HepG2 (cell line): ENCODE results near the gene PTPRCAP. TPM values are rescaled to one million over a fixed set of nuclear protein-coding genes. Genes with fewer than 3 reads are reported as not detected.
A peak's percentile ranks its signal among the peaks of the same experiment; 100 is the strongest.

ENCODE experiments used
- ATAC-seq: fragments of 200-7000 bp; cut with Tn5 transposase; 3 replicates; pipeline ENCODE4 v1.9.1; 2020; ENCODE audit warnings: mild to moderate bottlenecking, moderate library complexity
- BruUV-seq: library from RNA; stranded (reverse); fragments of 400-500 nt; replicated peaks from 2 replicates; lab custom pipeline; 2021; lab: Mats Ljungman, UMichigan
- CTCF ChIA-PET: fragments of 300-600 bp; formaldehyde crosslinking; extraction: SDS; loops from one replicate; lab custom pipeline; 2021; ENCODE audit warnings: low total read pairs, inconsistent platforms, low intra/inter-chr PET ratio; lab: Yijun Ruan, JAX
- POLR2A ChIA-PET: fragments of 350-600 bp; sonication (Branson Sonifier 250); formaldehyde crosslinking; loops from one replicate; lab custom pipeline; 2020; ENCODE audit warnings: antibody characterized with exemption, inconsistent platforms; lab: Yijun Ruan, JAX
- DNase-seq: peaks from one replicate; pipeline ENCODE4 v3.0.0-alpha.2; 2015; ENCODE audit warnings: low spot score
- FAIRE-seq: peaks from 3 replicates; lab custom pipeline; 2011; peaks lifted over from hg19 to GRCh38; lab: Jason Lieb, UNC
- H2AFZ ChIP-seq: one replicate; pipeline ENCODE4 v1.6.1; 2011; ENCODE audit warnings: low read length, inconsistent platforms
- H3K27ac ChIP-seq: fragments of 300-600 bp; 3 replicates; pipeline ENCODE4 v1.8.0; 2011; ENCODE audit warnings: mixed run types, mild to moderate bottlenecking, mixed read lengths, low read length, inconsistent platforms; ENCODE audit not compliant: insufficient read depth; ENCODE audit errors: extremely low read length
- H3K27me3 ChIP-seq, 2 experiments: fragments of 200-600 bp in 1 of 2; 2 replicates in 1 of 2; 3 replicates in 1 of 2; pipeline versions ENCODE4 v1.6.0 to v1.8.0; 2011; ENCODE audit warnings: low read length in 2 of 2, mild to moderate bottlenecking in 2 of 2, moderate library complexity in 2 of 2, inconsistent platforms in 1 of 2; ENCODE audit not compliant: insufficient read depth in 2 of 2, control insufficient read depth in 1 of 2
- H3K36me3 ChIP-seq, 2 experiments: fragments of 200-600 bp in 1 of 2; replicated peaks in 1 of 2; 2 replicates in 1 of 2; 3 replicates in 1 of 2; pipeline versions ENCODE4 v1.5.1 to v1.8.0; 2011; ENCODE audit warnings: low read length in 2 of 2, inconsistent platforms in 1 of 2; ENCODE audit not compliant: insufficient read depth in 2 of 2, control insufficient read depth in 1 of 2
- H3K4me1 ChIP-seq: 2 replicates; pipeline ENCODE4 v1.5.1; 2012; ENCODE audit warnings: low read length, inconsistent platforms; ENCODE audit not compliant: insufficient read depth
- H3K4me2 ChIP-seq: 2 replicates; pipeline ENCODE4 v1.6.0; 2011; ENCODE audit warnings: low read depth, low read length, inconsistent platforms
- H3K4me3 ChIP-seq, 3 experiments: fragments of 200-600 bp in 1 of 3; sonication (generic), shearing (Covaris generic) in 1 of 3; replicated peaks in 1 of 3; 2 replicates each; pipeline ENCODE4 v1.5.1; 2011 to 2016; ENCODE audit warnings: low read length in 3 of 3, inconsistent platforms in 2 of 3, low read depth in 2 of 3, mild to moderate bottlenecking in 2 of 3, control low read depth in 1 of 3, mixed read lengths in 1 of 3; ENCODE audit not compliant: insufficient read depth in 1 of 3
- H3K79me2 ChIP-seq: one replicate; pipeline ENCODE4 v1.6.1; 2011; ENCODE audit warnings: low read length, inconsistent platforms; ENCODE audit not compliant: insufficient read depth
- H3K9ac ChIP-seq: 2 replicates; pipeline ENCODE4 v1.6.0; 2011; ENCODE audit warnings: mild to moderate bottlenecking, low read depth, low read length, inconsistent platforms; ENCODE audit not compliant: insufficient read depth
- H3K9me3 ChIP-seq: 2 replicates; pipeline ENCODE4 v1.5.1; 2012; ENCODE audit warnings: mild to moderate bottlenecking, low read length
- H4K20me1 ChIP-seq: 2 replicates; pipeline ENCODE4 v1.6.0; 2011; ENCODE audit warnings: inconsistent platforms, mild to moderate bottlenecking, low read length, moderate library complexity; ENCODE audit not compliant: insufficient read depth
- ARNTL ChIP-seq: sonication (generic); formaldehyde crosslinking; IDR thresholded peaks from 2 replicates; pipeline ENCODE4 v1.4.0; 2020; ENCODE audit warnings: mild to moderate bottlenecking, missing genetic modification reagents
- BHLHE40 ChIP-seq: IDR thresholded peaks from 2 replicates; pipeline ENCODE4 v1.6.1; 2011; ENCODE audit warnings: low read length, improper control_type of control experiment
- CHCHD3 ChIP-seq: sonication (generic); formaldehyde crosslinking; IDR thresholded peaks from 2 replicates; pipeline ENCODE4 v1.8.0; 2022; ENCODE audit warnings: mild to moderate bottlenecking, missing genetic modification reagents, moderate library complexity
- FOXK1 ChIP-seq: sonication (generic); formaldehyde crosslinking; IDR thresholded peaks from 2 replicates; pipeline ENCODE4 v1.4.0; 2020; ENCODE audit warnings: low read depth, missing genetic modification reagents, borderline replicate concordance
- HNRNPL ChIP-seq: fragments of 200-400 bp; formaldehyde crosslinking; IDR thresholded peaks from 2 replicates; pipeline ENCODE4 v1.6.1; 2017; ENCODE audit warnings: mild to moderate bottlenecking, low read depth, low read length
- KDM5B ChIP-seq: sonication (generic); formaldehyde crosslinking; IDR thresholded peaks from 2 replicates; pipeline ENCODE4 v1.4.0; 2020; ENCODE audit warnings: missing genetic modification reagents, mild to moderate bottlenecking, borderline replicate concordance
- MEIS1 ChIP-seq: sonication (generic); formaldehyde crosslinking; IDR thresholded peaks from 2 replicates; pipeline ENCODE4 v1.9.0; 2021; ENCODE audit warnings: mild to moderate bottlenecking, missing genetic modification reagents, moderate library complexity, borderline replicate concordance
- TARDBP ChIP-seq: sonication (generic); formaldehyde crosslinking; IDR thresholded peaks from 2 replicates; pipeline ENCODE4 v1.8.0; 2022; ENCODE audit warnings: mild to moderate bottlenecking, missing genetic modification reagents
- ZMYM4 ChIP-seq: sonication (generic); formaldehyde crosslinking; IDR thresholded peaks from 2 replicates; pipeline ENCODE4 v1.8.1; 2023; ENCODE audit warnings: mild to moderate bottlenecking, missing genetic modification reagents
- ZNF205 ChIP-seq: IDR thresholded peaks from 2 replicates; pipeline ENCODE4 v1.6.1; 2018; ENCODE audit warnings: missing biosample characterization, missing genetic modification reagents
- ZNF337 ChIP-seq: sonication (generic); formaldehyde crosslinking; IDR thresholded peaks from 2 replicates; pipeline ENCODE4 v1.5.1; 2020; ENCODE audit warnings: missing genetic modification reagents, low read depth, mild to moderate bottlenecking, borderline replicate concordance
- ZNF446 ChIP-seq: sonication (generic); formaldehyde crosslinking; IDR thresholded peaks from 2 replicates; pipeline ENCODE4 v1.5.0; 2020; ENCODE audit warnings: mild to moderate bottlenecking, missing genetic modification reagents
- ZSCAN31 ChIP-seq: sonication (generic); formaldehyde crosslinking; IDR thresholded peaks from 2 replicates; pipeline ENCODE4 v1.5.0; 2020; ENCODE audit warnings: low read depth, mild to moderate bottlenecking, missing genetic modification reagents
- WGBS: methylation state at CpG from one replicate; pipeline ENCODE4 v1.1.6; 2017; ENCODE audit warnings: low lambda C conversion rate; 5-methylcytosine and 5-hydroxymethylcytosine counted together
- in situ Hi-C: cut with HindIII; loops from 2 replicates; pipeline ENCODE4 v1.10.0; 2017; ENCODE audit warnings: low pct_unique_long_range_greater_than_20kb; ENCODE audit not compliant: extremely low pct_ligation_motif_present
- intact Hi-C: fragments of 100-400 bp; cut with micrococcal nuclease; formaldehyde crosslinking; loops from one replicate; pipeline ENCODE4 v1.10.0; 2022; ENCODE audit not compliant: unreplicated experiment
- polyA plus RNA-seq, 8 experiments: library from polyadenylated mRNA; depleted of rRNA in 3 of 8; stranded (reverse) in 7 of 8; unstranded in 1 of 8; fragments of >200 nt; fragmentation: Illumina TruSeq in 4 of 8; extraction: Trizol in 4 of 8; gene quantifications; 2 replicates each; pipeline versions ENCODE4 v1.2.1 to v1.2.3, GENCODE V29; 2011 to 2016; ENCODE audit warnings: low read depth in 4 of 8, missing spikeins in 1 of 8, mixed read lengths in 1 of 8; ENCODE audit not compliant: insufficient read depth in 1 of 8
- total RNA-seq, 5 experiments: library from RNA; depleted of rRNA; stranded (reverse); fragments of >200 nt; fragmentation: Illumina TruSeq; extraction: Trizol; gene quantifications; 2 replicates each; pipeline ENCODE4 v1.2.3, GENCODE V29; 2016; ENCODE audit warnings: low read depth in 1 of 5
- TF ChIP-seq, protein P1 (sequence below): sonication (generic); formaldehyde crosslinking; IDR thresholded peaks from 2 replicates; pipeline ENCODE4 v1.5.0; 2020; ENCODE audit warnings: mild to moderate bottlenecking, missing genetic modification reagents, moderate library complexity
- TF ChIP-seq, protein P2 (sequence below): sonication (generic); formaldehyde crosslinking; IDR thresholded peaks from 2 replicates; pipeline ENCODE4 v1.4.0; 2020; ENCODE audit warnings: mild to moderate bottlenecking, missing genetic modification reagents
- TF ChIP-seq, protein P3 (sequence below): sonication (generic); formaldehyde crosslinking; conservative IDR thresholded peaks from 2 replicates; pipeline ENCODE4 v1.8.0; 2022; ENCODE audit warnings: low read depth, missing genetic modification reagents
- TF ChIP-seq, protein P4 (sequence below): sonication (generic); formaldehyde crosslinking; IDR thresholded peaks from 2 replicates; pipeline ENCODE4 v1.4.0; 2020; ENCODE audit warnings: missing genetic modification reagents, mild to moderate bottlenecking, borderline replicate concordance

The PTPRCAP gene
- total and polyA plus RNA-seq, 2 of the 13 experiments (the other 11 are each of a cell fraction or from before 2014, with no cell fraction given) = 0.60 to 0.70 TPM

DNA sequence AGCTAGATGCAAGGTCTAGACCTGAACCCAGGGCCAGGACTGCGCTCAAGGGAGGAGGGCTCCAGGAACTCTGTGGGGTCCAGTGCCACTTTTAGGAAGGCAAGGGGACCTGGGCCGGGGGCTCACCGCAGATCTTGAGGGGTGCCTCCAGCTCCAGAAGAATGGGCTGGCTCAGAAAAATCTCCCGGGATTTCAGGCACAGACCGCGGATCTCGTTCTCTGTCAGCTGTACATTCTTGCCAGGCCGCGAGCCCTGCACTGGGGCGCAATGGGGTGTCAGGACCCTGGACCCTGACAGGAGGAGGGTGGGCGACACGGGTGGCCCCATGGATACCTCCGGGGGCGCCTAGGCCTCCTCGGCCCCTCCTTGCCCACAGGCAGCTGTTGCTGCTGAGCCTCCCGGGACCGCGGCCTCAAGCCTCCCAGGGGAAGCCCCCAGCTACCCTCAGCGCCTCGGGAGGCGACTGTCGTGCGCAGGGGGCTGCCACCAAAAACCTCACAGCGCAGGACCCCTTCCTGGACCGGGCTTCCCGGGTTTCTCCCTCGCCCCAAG, 36.5 kb downstream of the PTPRCAP start:
- H3K27ac ChIP-seq = peak overlapping the region; percentile 84
- ChIA-PET CTCF (interaction anchor here (1.0 kb wide), 2 partner anchors 82 to 105 kb away, joined by 3 to 6 read pairs; partner anchors contain the start of genes AIP and PITPNM1), POLR2A (interaction anchor here (0.7 to 6.2 kb wide), 20 partner anchors 8 to 229 kb away, joined by 3 to 81 read pairs (median 7); partner anchors contain the start of genes AIP, ANKRD13D, CLCF1 and CORO1B)
- peaks cover 3% of the 10 kb centered on the region; the same call in 1 of the 2 replicates for H4K20me1 ChIP-seq
- H3K27me3 ChIP-seq = no peaks in the 10 kb centered on the region
- H3K9ac ChIP-seq = peak overlapping the region; percentile 93
- intact Hi-C loops (no loop called here), in situ Hi-C loops (loop anchor here (5.0 kb wide), 2 partner anchors 66 to 106 kb away; partner anchors contain the start of genes CDK2AP2, PITPNM1 and TMEM134)
- peaks cover 14% of the 10 kb centered on the region for H3K79me2 ChIP-seq
- H2AFZ ChIP-seq = no peak overlapping the region
- peaks cover 53% of the 10 kb centered on the region for H3K4me1 ChIP-seq
- peaks cover 16 to 21% of the 10 kb centered on the region in 2 experiments; a peak in 4 of 5 replicates for H3K36me3 ChIP-seq
- no peaks in the 10 kb centered on the region for H3K9me3 ChIP-seq
- H3K4me3 ChIP-seq = peak overlapping the region; percentile 77 to 98 (median 94)
- 0% methylated on average over 6 of the region's 27 CpGs for WGBS
- H3K4me2 ChIP-seq = peak overlapping the region; percentile 88
- ATAC-seq (no peak; the same call in 1 of the 3 replicates), FAIRE-seq (no peak), DNase-seq (no peak)
- TSS peak; percentile 55 for BruUV-seq
- TF ChIP-seq TARDBP (CRISPR knock-in tag) = 0 out of 2 replicates have a peak, but pooled peaks have one; percentile 39
- peak; percentile 26; the same call in 1 of the 2 replicates for TF ChIP-seq KDM5B (CRISPR knock-in tag)
- no peak for TF ChIP-seq HNRNPL
- TF ChIP-seq, protein P1, sequence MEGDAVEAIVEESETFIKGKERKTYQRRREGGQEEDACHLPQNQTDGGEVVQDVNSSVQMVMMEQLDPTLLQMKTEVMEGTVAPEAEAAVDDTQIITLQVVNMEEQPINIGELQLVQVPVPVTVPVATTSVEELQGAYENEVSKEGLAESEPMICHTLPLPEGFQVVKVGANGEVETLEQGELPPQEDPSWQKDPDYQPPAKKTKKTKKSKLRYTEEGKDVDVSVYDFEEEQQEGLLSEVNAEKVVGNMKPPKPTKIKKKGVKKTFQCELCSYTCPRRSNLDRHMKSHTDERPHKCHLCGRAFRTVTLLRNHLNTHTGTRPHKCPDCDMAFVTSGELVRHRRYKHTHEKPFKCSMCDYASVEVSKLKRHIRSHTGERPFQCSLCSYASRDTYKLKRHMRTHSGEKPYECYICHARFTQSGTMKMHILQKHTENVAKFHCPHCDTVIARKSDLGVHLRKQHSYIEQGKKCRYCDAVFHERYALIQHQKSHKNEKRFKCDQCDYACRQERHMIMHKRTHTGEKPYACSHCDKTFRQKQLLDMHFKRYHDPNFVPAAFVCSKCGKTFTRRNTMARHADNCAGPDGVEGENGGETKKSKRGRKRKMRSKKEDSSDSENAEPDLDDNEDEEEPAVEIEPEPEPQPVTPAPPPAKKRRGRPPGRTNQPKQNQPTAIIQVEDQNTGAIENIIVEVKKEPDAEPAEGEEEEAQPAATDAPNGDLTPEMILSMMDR (CRISPR knock-in tag) = no peak
- no peak for TF ChIP-seq MEIS1 (CRISPR knock-in tag)
- TF ChIP-seq ZNF337 (CRISPR knock-in tag) = no peak
- no peak for TF ChIP-seq BHLHE40
- peak; percentile 59; the same call in 1 of the 2 replicates for TF ChIP-seq ZNF446 (CRISPR knock-in tag)
- TF ChIP-seq, protein P2, sequence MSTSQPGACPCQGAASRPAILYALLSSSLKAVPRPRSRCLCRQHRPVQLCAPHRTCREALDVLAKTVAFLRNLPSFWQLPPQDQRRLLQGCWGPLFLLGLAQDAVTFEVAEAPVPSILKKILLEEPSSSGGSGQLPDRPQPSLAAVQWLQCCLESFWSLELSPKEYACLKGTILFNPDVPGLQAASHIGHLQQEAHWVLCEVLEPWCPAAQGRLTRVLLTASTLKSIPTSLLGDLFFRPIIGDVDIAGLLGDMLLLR (CRISPR knock-in tag) = 0 out of 2 replicates have a peak, but pooled peaks have one; percentile 56
- TF ChIP-seq FOXK1 = no peak
- TF ChIP-seq ZNF205 = no peak
- 0 out of 2 replicates have a peak, but pooled peaks have one; percentile 20 for TF ChIP-seq ZSCAN31
- TF ChIP-seq, protein P3, sequence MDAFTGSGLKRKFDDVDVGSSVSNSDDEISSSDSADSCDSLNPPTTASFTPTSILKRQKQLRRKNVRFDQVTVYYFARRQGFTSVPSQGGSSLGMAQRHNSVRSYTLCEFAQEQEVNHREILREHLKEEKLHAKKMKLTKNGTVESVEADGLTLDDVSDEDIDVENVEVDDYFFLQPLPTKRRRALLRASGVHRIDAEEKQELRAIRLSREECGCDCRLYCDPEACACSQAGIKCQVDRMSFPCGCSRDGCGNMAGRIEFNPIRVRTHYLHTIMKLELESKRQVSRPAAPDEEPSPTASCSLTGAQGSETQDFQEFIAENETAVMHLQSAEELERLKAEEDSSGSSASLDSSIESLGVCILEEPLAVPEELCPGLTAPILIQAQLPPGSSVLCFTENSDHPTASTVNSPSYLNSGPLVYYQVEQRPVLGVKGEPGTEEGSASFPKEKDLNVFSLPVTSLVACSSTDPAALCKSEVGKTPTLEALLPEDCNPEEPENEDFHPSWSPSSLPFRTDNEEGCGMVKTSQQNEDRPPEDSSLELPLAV (CRISPR knock-in tag) = no peak
- TF ChIP-seq, protein P4, sequence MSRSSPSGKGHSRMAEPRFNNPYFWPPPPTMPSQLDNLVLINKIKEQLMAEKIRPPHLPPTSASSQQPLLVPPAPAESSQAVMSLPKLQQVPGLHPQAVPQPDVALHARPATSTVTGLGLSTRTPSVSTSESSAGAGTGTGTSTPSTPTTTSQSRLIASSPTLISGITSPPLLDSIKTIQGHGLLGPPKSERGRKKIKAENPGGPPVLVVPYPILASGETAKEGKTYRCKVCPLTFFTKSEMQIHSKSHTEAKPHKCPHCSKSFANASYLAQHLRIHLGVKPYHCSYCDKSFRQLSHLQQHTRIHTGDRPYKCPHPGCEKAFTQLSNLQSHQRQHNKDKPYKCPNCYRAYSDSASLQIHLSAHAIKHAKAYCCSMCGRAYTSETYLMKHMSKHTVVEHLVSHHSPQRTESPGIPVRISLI (CRISPR knock-in tag) = no peak
- TF ChIP-seq ZMYM4 (CRISPR knock-in tag) = no peak
- no peak for TF ChIP-seq CHCHD3 (CRISPR knock-in tag)
- no peak for TF ChIP-seq ARNTL (CRISPR knock-in tag)
